ENCODE results near the gene LYVE1. TPM values are rescaled to one million over a fixed set of nuclear protein-coding genes. Genes with fewer than 3 reads are reported as not detected.

Gene LYVE1
- total RNA-seq, 1 experiment from 2014 or later = not detected

GRCh38 chr11:10606536-10607208 is 38.2 kb upstream of the LYVE1 start:
- TF ChIP-seq EZH2 (IDR thresholded peaks at IDR 0.05; ENCODE audit: low read depth) = no peak
- no peak for TF ChIP-seq CTCF (conservative IDR thresholded peaks at IDR 0.05)
- Histone ChIP-seq H3K4me2 (no peak overlapping the region), H2AFZ (no peak overlapping the region), H3K4me1 (replicated peaks; ENCODE audit: insufficient read depth) (peaks cover 12% of the 10 kb centered on the region), H3K27ac (no peak overlapping the region), H3K79me2 (ENCODE audit: low read depth) (no peaks in the 10 kb centered on the region), H3K9me2 (ENCODE audit: insufficient read depth) (no peaks in the 10 kb centered on the region), H4K20me1 (ENCODE audit: insufficient read depth) (no peaks in the 10 kb centered on the region), H3K4me3 (no peak overlapping the region), H3K9me3 (ENCODE audit: insufficient read depth, low read depth) (no peaks in the 10 kb centered on the region), H3K36me3 (ENCODE audit: low read depth) (no peaks in the 10 kb centered on the region), H3F3A (ENCODE audit: insufficient read depth, low read depth) (no peaks in the 10 kb centered on the region), H3K27me3 (ENCODE audit: insufficient read depth, low read depth) (no peaks in the 10 kb centered on the region)
- ChIA-PET CTCF (no interaction called here), POLR2A (ENCODE audit: unreplicated experiment) (no interaction called here)
- intact Hi-C loops (cut with micrococcal nuclease; ENCODE audit: unreplicated experiment) = no loop called here
- DNase-seq = no peak
- BruUV-seq (replicated peaks) = no TSS peak

DNA sequence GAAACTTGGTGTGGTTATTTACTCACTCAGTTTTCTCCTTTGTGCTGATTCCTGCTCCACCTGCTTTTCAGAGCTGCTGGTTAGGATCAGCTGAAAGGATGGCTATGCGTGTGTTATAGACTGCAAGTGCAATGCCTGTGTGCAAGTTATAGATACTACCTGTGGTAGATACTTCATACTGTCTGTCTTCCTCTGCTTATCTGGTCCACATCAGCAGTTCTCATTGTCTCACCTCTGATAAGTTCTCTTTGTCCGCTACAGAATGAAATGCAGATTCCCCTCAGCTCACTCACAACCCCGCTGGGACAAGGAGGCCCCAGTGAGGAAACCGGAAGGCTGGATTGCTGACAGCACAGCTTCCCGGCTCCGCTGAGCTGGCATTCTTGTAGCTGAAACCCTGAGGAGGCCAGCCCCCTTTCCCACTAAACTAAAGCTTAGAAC is 37.5 kb upstream of the LYVE1 start:
- DNase-seq = no peak
- POLR2A ChIA-PET (ENCODE audit: unreplicated experiment) = no interaction called here

DNA sequence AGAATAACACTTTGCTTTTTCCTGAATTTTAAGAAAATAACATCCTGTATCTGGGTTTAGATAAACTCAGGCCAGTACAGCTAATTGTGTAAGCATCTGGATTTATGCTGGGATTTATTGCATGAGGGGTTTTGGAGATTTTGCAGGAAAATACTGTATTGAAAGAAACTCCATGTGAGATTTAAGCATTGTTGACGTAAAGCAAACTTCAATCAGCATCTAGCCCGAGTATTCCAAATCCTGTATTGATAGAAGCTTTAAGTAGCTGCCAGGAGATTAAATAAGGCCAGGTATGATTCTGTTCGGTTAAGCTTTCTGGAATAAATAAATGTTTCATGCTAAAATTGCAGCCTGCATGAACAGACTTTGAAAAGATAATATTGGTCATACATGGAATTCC is 36.3 kb upstream of the LYVE1 start:
- CTCF ChIA-PET = no interaction called here
- Histone ChIP-seq H3K9me3 (ENCODE audit: insufficient read depth, low read depth) (no peaks in the 10 kb centered on the region), H3K27ac (no peak overlapping the region), H3K79me2 (ENCODE audit: low read depth) (no peaks in the 10 kb centered on the region), H3K4me3 (no peak overlapping the region), H3K27me3 (ENCODE audit: insufficient read depth, low read depth) (no peaks in the 10 kb centered on the region), H2AFZ (no peak overlapping the region), H3F3A (ENCODE audit: insufficient read depth, low read depth) (no peaks in the 10 kb centered on the region), H3K4me2 (no peak overlapping the region), H3K4me1 (replicated peaks; ENCODE audit: insufficient read depth) (peaks cover 12% of the 10 kb centered on the region), H3K36me3 (ENCODE audit: low read depth) (no peaks in the 10 kb centered on the region), H4K20me1 (ENCODE audit: insufficient read depth) (no peaks in the 10 kb centered on the region), H3K9me2 (ENCODE audit: insufficient read depth) (no peaks in the 10 kb centered on the region)
- BruUV-seq (replicated peaks) = no TSS peak
- intact Hi-C loops (cut with micrococcal nuclease; ENCODE audit: unreplicated experiment) = no loop called here
- no peak for DNase-seq
- TF ChIP-seq EZH2 (IDR thresholded peaks at IDR 0.05; ENCODE audit: low read depth) (no peak), CTCF (conservative IDR thresholded peaks at IDR 0.05) (no peak)
- POLR2A ChIA-PET (ENCODE audit: unreplicated experiment) = no interaction called here

More for the DNA sequence above, 37.5 kb upstream of the LYVE1 start:
- Histone ChIP-seq H3K79me2 (ENCODE audit: low read depth) (no peaks in the 10 kb centered on the region), H3K27me3 (ENCODE audit: insufficient read depth, low read depth) (no peaks in the 10 kb centered on the region), H3K9me3 (ENCODE audit: insufficient read depth, low read depth) (no peaks in the 10 kb centered on the region), H3K4me1 (replicated peaks; ENCODE audit: insufficient read depth) (peaks cover 12% of the 10 kb centered on the region), H3K9me2 (ENCODE audit: insufficient read depth) (no peaks in the 10 kb centered on the region), H3F3A (ENCODE audit: insufficient read depth, low read depth) (no peaks in the 10 kb centered on the region), H2AFZ (no peak overlapping the region), H3K27ac (no peak overlapping the region), H3K4me2 (no peak overlapping the region), H3K4me3 (no peak overlapping the region), H3K36me3 (ENCODE audit: low read depth) (no peaks in the 10 kb centered on the region), H4K20me1 (ENCODE audit: insufficient read depth) (no peaks in the 10 kb centered on the region)
- no peak for TF ChIP-seq CTCF (conservative IDR thresholded peaks at IDR 0.05)
- intact Hi-C loops (cut with micrococcal nuclease; ENCODE audit: unreplicated experiment) = no loop called here
- CTCF ChIA-PET = no interaction called here
- no TSS peak for BruUV-seq (replicated peaks)
